ENCODE measurements around the gene SOBP.

GRCh38 chr6:107636486-107636885 is 146.6 kb downstream of the SOBP start:
- TF ChIP-seq POLR2A (IDR thresholded peaks at IDR 0.05) (no peak), EP300 (IDR thresholded peaks at IDR 0.05) (no peak)
- TF ChIP-seq, protein P1, sequence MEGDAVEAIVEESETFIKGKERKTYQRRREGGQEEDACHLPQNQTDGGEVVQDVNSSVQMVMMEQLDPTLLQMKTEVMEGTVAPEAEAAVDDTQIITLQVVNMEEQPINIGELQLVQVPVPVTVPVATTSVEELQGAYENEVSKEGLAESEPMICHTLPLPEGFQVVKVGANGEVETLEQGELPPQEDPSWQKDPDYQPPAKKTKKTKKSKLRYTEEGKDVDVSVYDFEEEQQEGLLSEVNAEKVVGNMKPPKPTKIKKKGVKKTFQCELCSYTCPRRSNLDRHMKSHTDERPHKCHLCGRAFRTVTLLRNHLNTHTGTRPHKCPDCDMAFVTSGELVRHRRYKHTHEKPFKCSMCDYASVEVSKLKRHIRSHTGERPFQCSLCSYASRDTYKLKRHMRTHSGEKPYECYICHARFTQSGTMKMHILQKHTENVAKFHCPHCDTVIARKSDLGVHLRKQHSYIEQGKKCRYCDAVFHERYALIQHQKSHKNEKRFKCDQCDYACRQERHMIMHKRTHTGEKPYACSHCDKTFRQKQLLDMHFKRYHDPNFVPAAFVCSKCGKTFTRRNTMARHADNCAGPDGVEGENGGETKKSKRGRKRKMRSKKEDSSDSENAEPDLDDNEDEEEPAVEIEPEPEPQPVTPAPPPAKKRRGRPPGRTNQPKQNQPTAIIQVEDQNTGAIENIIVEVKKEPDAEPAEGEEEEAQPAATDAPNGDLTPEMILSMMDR (IDR thresholded peaks at IDR 0.05): no peak
